Endothelial cell (in vitro differentiated cells): ENCODE measurements around the gene SMPD1. TPM values are rescaled to one million over a fixed set of nuclear protein-coding genes. Genes with fewer than 3 reads are reported as not detected.

Experiments used
- DNase-seq: peaks from one replicate; pipeline ENCODE4 v3.0.0; 2021; ENCODE audit warnings: low spot score
- H3K27ac Mint-ChIP-seq: one replicate; pipeline ENCODE4 v1.8.0; 2021; ENCODE audit warnings: mixed read lengths, inconsistent platforms; ENCODE audit not compliant: unreplicated experiment
- H3K27me3 Mint-ChIP-seq: one replicate; pipeline ENCODE4 v1.8.0; 2021; ENCODE audit warnings: mild to moderate bottlenecking, moderate library complexity, mixed read lengths, inconsistent platforms; ENCODE audit not compliant: unreplicated experiment
- H3K36me3 Mint-ChIP-seq: one replicate; pipeline ENCODE4 v1.8.0; 2021; ENCODE audit warnings: mild to moderate bottlenecking, low read depth, mixed read lengths, inconsistent platforms; ENCODE audit not compliant: unreplicated experiment
- H3K4me1 Mint-ChIP-seq: one replicate; pipeline ENCODE4 v1.8.0; 2021; ENCODE audit warnings: mild to moderate bottlenecking, mixed read lengths, inconsistent platforms; ENCODE audit not compliant: unreplicated experiment
- H3K4me3 Mint-ChIP-seq: one replicate; pipeline ENCODE4 v1.8.0; 2021; ENCODE audit warnings: mild to moderate bottlenecking, mixed read lengths, inconsistent platforms; ENCODE audit not compliant: unreplicated experiment
- H3K9me3 Mint-ChIP-seq: one replicate; pipeline ENCODE4 v1.8.0; 2021; ENCODE audit warnings: mixed read lengths, inconsistent platforms; ENCODE audit not compliant: unreplicated experiment
- CTCF ChIP-seq: fragments of 200-600 bp; sonication (generic); IDR thresholded peaks from one replicate; pipeline ENCODE4 v1.5.0; 2021; ENCODE audit warnings: antibody characterized with exemption; ENCODE audit not compliant: unreplicated experiment
- total RNA-seq: library from RNA; stranded (reverse); fragmentation: NEBNext Ultra II Directional; extraction: Animal tissue kit (Norgen Biotek cat#: 25700); gene quantifications from one replicate; pipeline ENCODE4 v1.2.1, GENCODE V29; 2021; ENCODE audit not compliant: unreplicated experiment

SMPD1 gene
- total RNA-seq, 1 donor from 2014 or later, result 24.8 TPM

- H3K4me1 Mint-ChIP-seq, result no peaks in the 10 kb centered on the region
- H3K27ac Mint-ChIP-seq, result no peak overlapping the region
- no peaks in the 10 kb centered on the region for H3K36me3 Mint-ChIP-seq
- TF ChIP-seq CTCF, result no peak
- no peak overlapping the region for H3K4me3 Mint-ChIP-seq
- peaks cover 4% of the 10 kb centered on the region for H3K27me3 Mint-ChIP-seq
- H3K9me3 Mint-ChIP-seq, result no peaks in the 10 kb centered on the region
- DNase-seq, result no peak
Measured at GRCh38 chr11:6427516-6427915, 37.2 kb downstream of the SMPD1 start.

DNA sequence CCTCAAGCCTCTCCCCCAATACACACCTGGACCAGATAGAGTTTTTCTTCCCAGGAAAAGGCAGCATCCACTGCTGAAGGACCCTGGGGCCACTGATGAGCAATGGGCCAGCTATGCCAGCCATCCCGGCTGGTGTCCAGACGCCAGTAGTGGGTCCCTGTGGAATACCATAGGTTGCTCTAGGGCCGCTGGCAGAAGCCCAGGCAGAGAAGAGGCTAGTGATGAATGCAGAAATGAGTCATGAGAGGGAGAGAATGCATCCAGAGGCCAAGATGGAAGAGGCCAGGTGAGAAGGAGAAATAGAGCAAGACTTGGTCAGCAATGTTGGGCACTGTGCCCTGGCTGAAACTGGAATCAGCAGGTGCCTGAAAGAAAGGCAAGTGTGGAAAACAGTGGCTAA, 41.6 kb downstream of the SMPD1 start:
- H3K4me3 Mint-ChIP-seq, result no peak overlapping the region
- DNase-seq, result no peak
- no peaks in the 10 kb centered on the region for H3K36me3 Mint-ChIP-seq
- no peaks in the 10 kb centered on the region for H3K9me3 Mint-ChIP-seq
- H3K27ac Mint-ChIP-seq, result no peak overlapping the region
- no peaks in the 10 kb centered on the region for H3K27me3 Mint-ChIP-seq
- H3K4me1 Mint-ChIP-seq, result no peaks in the 10 kb centered on the region
- TF ChIP-seq CTCF, result no peak

GRCh38 chr11:6433998-6434660, 43.9 kb downstream of the SMPD1 start:
- no peaks in the 10 kb centered on the region for H3K36me3 Mint-ChIP-seq
- H3K4me3 Mint-ChIP-seq, result no peak overlapping the region
- H3K4me1 Mint-ChIP-seq, result no peaks in the 10 kb centered on the region
- no peak for DNase-seq
- H3K27me3 Mint-ChIP-seq, result no peaks in the 10 kb centered on the region
- TF ChIP-seq CTCF, result no peak
- no peaks in the 10 kb centered on the region for H3K9me3 Mint-ChIP-seq
- no peak overlapping the region for H3K27ac Mint-ChIP-seq

- Mint-ChIP-seq H3K27me3 (no peaks in the 10 kb centered on the region), H3K4me1 (no peaks in the 10 kb centered on the region), H3K27ac (no peak overlapping the region), H3K9me3 (no peaks in the 10 kb centered on the region), H3K36me3 (no peaks in the 10 kb centered on the region), H3K4me3 (no peak overlapping the region)
- no peak for DNase-seq
- TF ChIP-seq CTCF, result no peak
Measured at GRCh38 chr11:6437423-6437822, 47.1 kb downstream of the SMPD1 start.

- DNase-seq, result no peak
- no peak for TF ChIP-seq CTCF
- Mint-ChIP-seq H3K27ac (no peak overlapping the region), H3K4me1 (no peaks in the 10 kb centered on the region), H3K27me3 (no peaks in the 10 kb centered on the region), H3K9me3 (no peaks in the 10 kb centered on the region), H3K36me3 (no peaks in the 10 kb centered on the region), H3K4me3 (no peak overlapping the region)
Measured at GRCh38 chr11:6437993-6438392, 47.7 kb downstream of the SMPD1 start.
